Mesendoderm (in vitro differentiated cells): Measurements from ENCODE around the gene UFD1.

Experiments used
- DNase-seq: peaks from one replicate; pipeline ENCODE4 v3.0.0; 2013
- H2AK5ac ChIP-seq: 2 replicates; pipeline ENCODE4 v1.6.1; 2013; ENCODE audit warnings: low read length, inconsistent platforms
- H2BK120ac ChIP-seq: 2 replicates; pipeline ENCODE4 v1.6.1; 2013; ENCODE audit warnings: low read depth, mild to moderate bottlenecking, low read length, moderate library complexity, mixed read lengths
- H2BK15ac ChIP-seq: replicated peaks from 2 replicates; pipeline ENCODE4 v1.6.1; 2013; ENCODE audit warnings: low read depth, mild to moderate bottlenecking, moderate library complexity
- H2BK5ac ChIP-seq: 2 replicates; pipeline ENCODE4 v1.6.1; 2013; ENCODE audit warnings: low read length, inconsistent platforms
- H3K18ac ChIP-seq: 2 replicates; pipeline ENCODE4 v1.6.1; 2013; ENCODE audit warnings: mild to moderate bottlenecking, low read length, mixed read lengths
- H3K23ac ChIP-seq: one replicate; pipeline ENCODE4 v1.6.1; 2013; ENCODE audit warnings: low read length
- H3K27ac ChIP-seq: 2 replicates; pipeline ENCODE4 v1.5.1; 2013; ENCODE audit warnings: low read depth, mild to moderate bottlenecking, inconsistent platforms, low read length, moderate library complexity
- H3K27me3 ChIP-seq: 2 replicates; pipeline ENCODE4 v1.6.1; 2013; ENCODE audit warnings: low read length, control low read depth, mild to moderate bottlenecking, inconsistent platforms; ENCODE audit not compliant: insufficient read depth, poor library complexity
- H3K36me3 ChIP-seq: 2 replicates; pipeline ENCODE4 v1.6.1; 2013; ENCODE audit warnings: low read length, inconsistent platforms; ENCODE audit not compliant: control insufficient read depth, insufficient read depth
- H3K4ac ChIP-seq: one replicate; pipeline ENCODE4 v1.6.1; 2013; ENCODE audit warnings: low read depth, mild to moderate bottlenecking, low read length, moderate library complexity
- H3K4me1 ChIP-seq: 2 replicates; pipeline ENCODE4 v1.6.1; 2013; ENCODE audit warnings: low read depth, low read length, inconsistent platforms; ENCODE audit not compliant: control insufficient read depth
- H3K4me2 ChIP-seq: 2 replicates; pipeline ENCODE4 v1.6.1; 2013; ENCODE audit warnings: low read length
- H3K4me3 ChIP-seq: 2 replicates; pipeline ENCODE4 v1.5.1; 2013; ENCODE audit warnings: mild to moderate bottlenecking, low read length
- H3K56ac ChIP-seq: one replicate; pipeline ENCODE4 v1.6.1; 2013; ENCODE audit warnings: low read length
- H3K79me1 ChIP-seq: 2 replicates; pipeline ENCODE4 v1.6.1; 2013; ENCODE audit warnings: low read length, inconsistent platforms
- H3K79me2 ChIP-seq: 2 replicates; pipeline ENCODE4 v1.6.1; 2013; ENCODE audit warnings: mild to moderate bottlenecking, low read length; ENCODE audit not compliant: control insufficient read depth, insufficient read depth
- H3K9ac ChIP-seq: 2 replicates; pipeline ENCODE4 v1.6.1; 2013; ENCODE audit warnings: low read length, inconsistent platforms
- H4K5ac ChIP-seq: one replicate; pipeline ENCODE4 v1.6.1; 2013; ENCODE audit warnings: low read length
- H4K8ac ChIP-seq: one replicate; pipeline ENCODE4 v1.6.1; 2013; ENCODE audit warnings: low read depth, mild to moderate bottlenecking, control low read depth, low read length, moderate library complexity
- WGBS: extraction: QIAGEN DNeasy Blood & Tissue Kit; methylation state at CpG from one replicate; pipeline ENCODE4 v1.1.7; 2013; ENCODE audit warnings: low lambda C conversion rate, missing lambda C conversion rate; ENCODE audit not compliant: insufficient coverage; ENCODE audit errors: extremely low coverage; 5-methylcytosine and 5-hydroxymethylcytosine counted together

The UFD1 gene

DNA sequence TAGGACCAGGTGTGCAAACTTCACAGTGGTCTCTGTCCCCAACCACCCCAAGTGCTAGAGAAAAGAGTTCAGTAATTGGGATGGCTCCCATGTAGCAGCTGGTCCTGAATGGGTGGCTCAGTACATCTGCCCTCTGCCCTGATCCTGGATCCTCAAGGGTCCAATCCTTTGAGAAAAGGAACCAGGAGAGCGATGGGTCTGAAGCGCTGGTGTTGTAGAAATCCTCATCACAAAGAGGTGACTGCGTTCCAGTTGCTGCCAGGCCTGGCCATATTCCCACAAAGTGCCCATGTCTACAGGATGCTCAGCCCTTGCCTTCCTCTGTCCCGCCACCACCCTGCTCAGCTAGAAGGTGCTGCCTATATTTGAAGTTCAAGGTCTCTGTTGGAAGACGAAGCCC lies 25.3 kb downstream of the UFD1 start:
- H3K36me3 ChIP-seq = peaks cover 26% of the 10 kb centered on the region
- no peaks in the 10 kb centered on the region for H3K79me1 ChIP-seq

DNA sequence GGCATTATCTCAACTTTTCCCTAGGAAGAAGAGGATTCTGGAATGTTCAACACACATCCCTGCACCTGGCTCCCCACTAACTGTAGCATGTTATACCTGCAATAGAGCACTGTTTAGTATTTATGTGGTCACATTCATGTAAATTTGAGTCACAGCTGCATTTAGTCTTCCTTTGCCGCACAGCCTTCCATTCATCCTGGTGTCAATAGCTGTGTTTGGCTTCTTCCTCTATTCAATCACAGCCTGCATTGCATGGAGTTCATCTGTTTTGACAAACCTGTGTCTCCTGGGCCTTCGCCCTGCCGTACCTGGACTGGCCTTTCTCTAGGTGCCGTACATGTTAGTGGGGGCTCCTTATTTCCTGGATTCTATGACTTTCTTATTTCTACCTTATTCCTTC lies 27.4 kb downstream of the UFD1 start:
- Histone ChIP-seq H3K4ac (no peak overlapping the region), H3K4me1 (peaks cover 1% of the 10 kb centered on the region), H3K36me3 (peaks cover 20% of the 10 kb centered on the region)

More for the DNA sequence above, 25.3 kb downstream of the UFD1 start:
- H3K27ac ChIP-seq = no peak overlapping the region
- no peak overlapping the region for H4K8ac ChIP-seq
- no peak overlapping the region for H3K56ac ChIP-seq
- no peaks in the 10 kb centered on the region for H3K4me1 ChIP-seq
- H3K4me2 ChIP-seq = no peak overlapping the region
- no peak overlapping the region for H3K4ac ChIP-seq
- no peak overlapping the region for H2BK5ac ChIP-seq
- H2BK120ac ChIP-seq = no peak overlapping the region
- H3K23ac ChIP-seq = no peak overlapping the region
- no peak overlapping the region for H3K18ac ChIP-seq
- H2BK15ac ChIP-seq = no peak overlapping the region
- no CpG with 5 or more reads among the region's 5 CpGs for WGBS
- no peak overlapping the region for H2AK5ac ChIP-seq
- no peak overlapping the region for H3K9ac ChIP-seq
- H3K4me3 ChIP-seq = no peak overlapping the region
- no peak for DNase-seq
- no peaks in the 10 kb centered on the region for H3K79me2 ChIP-seq
- H3K27me3 ChIP-seq = no peaks in the 10 kb centered on the region
- no peak overlapping the region for H4K5ac ChIP-seq

DNA sequence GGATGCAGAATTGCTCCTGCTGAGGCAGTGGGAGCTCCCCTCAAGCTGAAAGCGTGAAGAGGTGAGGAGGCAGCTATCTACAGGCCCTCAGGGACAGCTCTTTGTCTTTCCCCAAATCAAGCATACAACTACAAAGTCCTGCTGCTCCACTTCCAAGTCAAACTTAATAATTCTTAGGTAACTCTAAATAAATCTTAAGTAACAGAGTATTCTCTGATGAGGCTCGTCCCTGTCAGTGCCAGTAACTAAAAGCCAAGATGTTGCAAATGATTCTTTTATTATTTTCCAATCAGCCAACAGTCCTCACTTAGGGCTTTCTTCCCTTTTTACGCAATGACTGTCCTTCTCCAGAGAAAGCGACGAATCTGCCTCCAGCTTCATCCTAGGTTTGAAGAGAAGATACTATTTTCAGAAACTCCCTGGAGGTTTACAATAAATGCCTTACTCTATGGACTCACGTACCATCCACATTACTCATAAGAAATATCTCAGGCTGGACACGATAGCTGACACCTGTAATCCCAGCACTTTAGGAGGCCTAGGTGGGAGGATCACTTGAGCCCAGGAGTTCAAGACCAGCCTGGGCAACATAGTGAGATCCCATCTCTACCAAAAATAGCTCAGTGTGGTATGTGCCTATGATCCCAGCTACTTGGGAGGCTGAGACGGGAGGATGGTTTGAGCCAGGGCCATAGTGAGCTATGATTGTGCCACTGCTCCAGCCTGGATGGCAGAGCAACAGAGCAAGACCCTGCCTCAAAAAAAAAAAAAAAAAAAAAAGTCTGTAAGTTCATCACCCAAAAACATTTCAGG lies 28.4 kb downstream of the UFD1 start:
- no peak overlapping the region for H3K23ac ChIP-seq
- H3K36me3 ChIP-seq = peaks cover 18% of the 10 kb centered on the region
- peaks cover 7% of the 10 kb centered on the region for H3K79me1 ChIP-seq
- H4K8ac ChIP-seq = no peak overlapping the region
- WGBS = no CpG with 5 or more reads among the region's 8 CpGs
- H3K4ac ChIP-seq = no peak overlapping the region
- no peak overlapping the region for H4K5ac ChIP-seq
- no peak overlapping the region for H3K4me3 ChIP-seq
- H3K79me2 ChIP-seq = peaks cover 8% of the 10 kb centered on the region
- H3K27me3 ChIP-seq = no peaks in the 10 kb centered on the region
- H3K4me1 ChIP-seq = peaks cover 2% of the 10 kb centered on the region
- H3K4me2 ChIP-seq = no peak overlapping the region
- DNase-seq = no peak
- H3K27ac ChIP-seq = no peak overlapping the region
- no peak overlapping the region for H3K9ac ChIP-seq
- no peak overlapping the region for H2BK5ac ChIP-seq
- no peak overlapping the region for H3K18ac ChIP-seq
- H3K56ac ChIP-seq = no peak overlapping the region
- H2BK120ac ChIP-seq = no peak overlapping the region
- no peak overlapping the region for H2BK15ac ChIP-seq
- H2AK5ac ChIP-seq = no peak overlapping the region

More for the DNA sequence above, 27.4 kb downstream of the UFD1 start:
- Histone ChIP-seq H3K79me2 (peaks cover 4% of the 10 kb centered on the region), H3K18ac (no peak overlapping the region), H3K27me3 (no peaks in the 10 kb centered on the region), H2AK5ac (no peak overlapping the region), H4K8ac (no peak overlapping the region), H2BK15ac (no peak overlapping the region), H2BK5ac (no peak overlapping the region), H3K4me2 (no peak overlapping the region), H3K27ac (no peak overlapping the region), H3K4me3 (no peak overlapping the region), H3K23ac (no peak overlapping the region), H2BK120ac (no peak overlapping the region), H3K56ac (no peak overlapping the region), H4K5ac (no peak overlapping the region), H3K79me1 (peaks cover 4% of the 10 kb centered on the region), H3K9ac (no peak overlapping the region)
- no peak for DNase-seq
- no CpG with 5 or more reads among the region's 4 CpGs for WGBS

DNA sequence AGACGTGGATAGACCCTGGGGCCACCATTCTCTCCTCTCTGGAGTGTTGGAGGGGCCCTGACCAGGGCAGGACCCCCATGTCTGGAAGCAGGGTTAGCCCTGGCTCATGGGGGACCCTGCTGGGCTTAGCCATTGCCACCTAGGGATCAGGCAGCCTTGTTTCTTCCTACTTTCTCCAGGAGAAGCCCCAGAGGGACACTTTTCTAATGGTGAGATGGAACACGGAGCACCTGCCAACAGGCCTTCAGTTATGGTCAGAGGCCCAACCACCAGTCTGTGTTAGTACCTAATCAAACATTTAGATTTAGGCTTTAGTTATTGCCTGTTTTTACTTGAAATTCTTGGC lies 29.6 kb downstream of the UFD1 start:
- H4K8ac ChIP-seq = no peak overlapping the region
- DNase-seq = no peak
- WGBS = no CpG with 5 or more reads among the region's 2 CpGs
- no peak overlapping the region for H3K18ac ChIP-seq
- H2BK120ac ChIP-seq = no peak overlapping the region
- H3K4me2 ChIP-seq = no peak overlapping the region
- H3K36me3 ChIP-seq = peaks cover 11% of the 10 kb centered on the region
- no peak overlapping the region for H2AK5ac ChIP-seq
- no peak overlapping the region for H3K23ac ChIP-seq
- H3K56ac ChIP-seq = no peak overlapping the region
- H3K27me3 ChIP-seq = no peaks in the 10 kb centered on the region
- no peak overlapping the region for H3K9ac ChIP-seq
- H3K4ac ChIP-seq = no peak overlapping the region
- no peak overlapping the region for H3K27ac ChIP-seq
- H3K4me3 ChIP-seq = no peak overlapping the region
- no peak overlapping the region for H4K5ac ChIP-seq
- H3K79me2 ChIP-seq = peaks cover 12% of the 10 kb centered on the region
- H3K4me1 ChIP-seq = peaks cover 2% of the 10 kb centered on the region
- H3K79me1 ChIP-seq = peaks cover 10% of the 10 kb centered on the region
- no peak overlapping the region for H2BK15ac ChIP-seq
- H2BK5ac ChIP-seq = no peak overlapping the region

DNA sequence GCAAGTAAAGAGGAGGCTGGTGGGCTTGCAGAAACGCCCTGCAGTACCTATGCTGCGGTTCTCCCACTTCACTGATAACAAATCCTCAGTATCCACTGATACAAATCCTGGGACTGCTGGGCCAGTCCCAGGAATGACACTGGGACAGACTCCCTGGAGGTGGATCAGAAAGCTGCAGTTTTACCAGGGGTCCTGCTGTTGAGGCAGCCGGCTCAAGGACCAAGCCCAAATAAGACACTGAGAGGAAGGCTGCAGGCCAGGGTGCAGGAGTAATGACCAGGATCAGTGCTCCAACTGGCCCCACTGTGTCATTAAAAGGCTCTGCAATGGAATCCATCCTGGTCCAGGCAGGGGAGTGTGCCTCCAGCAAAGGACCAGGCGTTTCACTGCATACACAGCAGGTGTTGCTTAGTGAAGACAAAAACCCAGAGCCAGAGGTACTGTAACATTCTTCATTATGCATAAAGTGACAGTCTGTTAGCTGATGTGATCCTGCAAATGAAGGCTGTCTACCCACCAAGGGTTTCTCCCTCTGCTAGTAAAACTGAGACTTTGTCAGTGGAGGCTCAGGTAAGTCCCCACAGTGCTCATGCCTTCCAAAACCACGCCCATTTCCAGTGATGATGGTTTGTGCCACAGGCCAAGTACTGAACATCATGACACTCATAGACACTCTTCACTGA lies 30.1 kb downstream of the UFD1 start:
- Histone ChIP-seq H3K4me1 (peaks cover 2% of the 10 kb centered on the region), H3K36me3 (peaks cover 11% of the 10 kb centered on the region)

More for the DNA sequence above, 30.1 kb downstream of the UFD1 start:
- H4K5ac ChIP-seq = no peak overlapping the region
- peaks cover 15% of the 10 kb centered on the region for H3K79me2 ChIP-seq
- H3K9ac ChIP-seq = peak overlapping the region; percentile 88
- no peak overlapping the region for H3K56ac ChIP-seq
- H3K4me2 ChIP-seq = peak overlapping the region; percentile 10
- H3K27me3 ChIP-seq = no peaks in the 10 kb centered on the region
- WGBS = no CpG with 5 or more reads among the region's 5 CpGs
- H3K27ac ChIP-seq = no peak overlapping the region
- H4K8ac ChIP-seq = no peak overlapping the region
- peaks cover 13% of the 10 kb centered on the region for H3K79me1 ChIP-seq
- no peak overlapping the region for H2BK120ac ChIP-seq
- H3K18ac ChIP-seq = no peak overlapping the region
- DNase-seq = peak; percentile 31
- no peak overlapping the region for H2BK15ac ChIP-seq
- no peak overlapping the region for H2AK5ac ChIP-seq
- no peak overlapping the region for H3K4ac ChIP-seq
- no peak overlapping the region for H2BK5ac ChIP-seq
- H3K4me3 ChIP-seq = no peak overlapping the region
- H3K23ac ChIP-seq = no peak overlapping the region
